Fibroblast of skin of abdomen (primary cell): ENCODE data around the gene ISLR.
A peak's percentile ranks its signal among the peaks of the same experiment; 100 is the strongest.

ENCODE experiments used
- DNase-seq: peaks from one replicate; pipeline ENCODE4 v3.0.0-alpha.2; 2013

The ISLR gene

DNA sequence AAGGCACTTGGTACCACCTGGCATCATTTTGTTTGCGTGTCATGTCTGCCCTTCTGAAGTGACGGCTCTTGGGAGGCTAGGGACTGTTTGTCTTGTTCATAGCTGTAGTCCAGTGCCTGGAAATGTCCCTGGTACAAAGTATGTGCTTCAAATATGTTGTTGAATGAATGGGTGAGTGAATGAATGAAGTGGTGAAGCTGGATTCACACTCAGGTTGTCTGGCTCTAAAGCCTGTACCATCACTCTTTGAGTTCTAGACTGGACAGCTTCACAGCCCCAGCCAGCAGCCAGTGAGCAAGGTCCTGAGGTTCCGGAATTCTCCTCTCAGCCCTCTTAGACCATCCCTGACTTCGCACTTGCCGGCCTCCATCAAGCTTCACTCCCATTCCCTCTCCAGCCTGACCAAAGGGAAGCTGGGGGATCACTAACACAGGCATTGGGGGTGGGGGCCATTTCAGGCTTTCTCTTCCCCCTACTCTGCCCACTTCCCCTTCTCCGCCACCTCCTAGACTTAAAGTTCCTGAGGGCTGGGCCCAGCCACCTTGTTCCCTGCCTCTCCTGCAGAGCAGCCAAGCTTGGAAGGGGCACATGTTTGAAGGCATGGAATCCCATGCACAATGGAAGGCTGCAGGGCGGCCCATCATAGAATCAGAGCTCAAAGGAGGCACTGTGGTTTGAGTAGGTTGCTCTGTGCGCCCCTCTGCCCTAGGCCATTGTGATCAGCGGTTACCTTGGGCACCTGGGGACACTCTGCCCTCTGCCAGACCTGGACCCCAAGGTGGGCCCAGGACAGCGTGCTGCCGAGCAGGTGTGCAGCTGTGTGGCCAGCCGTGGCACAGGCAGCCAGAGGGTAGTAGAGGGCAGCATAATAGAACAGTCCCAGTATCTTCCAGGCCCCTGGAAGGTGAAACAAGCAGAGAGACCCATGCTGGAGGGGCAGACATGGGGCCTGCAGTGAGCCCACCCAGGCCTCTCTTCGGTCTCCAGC is 21.4 kb downstream of the ISLR start:
- DNase-seq, result no peak

DNA sequence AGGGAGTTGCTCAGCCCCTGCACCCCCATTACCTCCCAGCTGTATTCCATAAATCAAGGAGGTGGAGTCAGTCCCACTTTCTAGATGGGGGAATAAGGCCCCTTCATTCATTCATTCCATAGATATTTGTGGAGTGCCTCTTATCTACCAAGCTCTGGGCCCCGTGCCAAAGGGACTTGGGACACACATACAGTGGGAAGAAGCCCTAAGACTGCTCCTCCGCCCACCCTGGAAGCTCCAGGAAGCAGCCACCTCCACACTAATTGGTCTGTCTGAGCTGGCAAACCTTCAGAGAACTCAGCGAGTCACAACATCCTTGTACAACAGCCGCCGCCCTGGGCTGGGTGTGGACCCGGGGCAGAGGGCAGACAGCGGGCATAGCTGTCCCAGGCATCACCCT is 22.7 kb downstream of the ISLR start:
- peak; percentile 98 for DNase-seq

DNA sequence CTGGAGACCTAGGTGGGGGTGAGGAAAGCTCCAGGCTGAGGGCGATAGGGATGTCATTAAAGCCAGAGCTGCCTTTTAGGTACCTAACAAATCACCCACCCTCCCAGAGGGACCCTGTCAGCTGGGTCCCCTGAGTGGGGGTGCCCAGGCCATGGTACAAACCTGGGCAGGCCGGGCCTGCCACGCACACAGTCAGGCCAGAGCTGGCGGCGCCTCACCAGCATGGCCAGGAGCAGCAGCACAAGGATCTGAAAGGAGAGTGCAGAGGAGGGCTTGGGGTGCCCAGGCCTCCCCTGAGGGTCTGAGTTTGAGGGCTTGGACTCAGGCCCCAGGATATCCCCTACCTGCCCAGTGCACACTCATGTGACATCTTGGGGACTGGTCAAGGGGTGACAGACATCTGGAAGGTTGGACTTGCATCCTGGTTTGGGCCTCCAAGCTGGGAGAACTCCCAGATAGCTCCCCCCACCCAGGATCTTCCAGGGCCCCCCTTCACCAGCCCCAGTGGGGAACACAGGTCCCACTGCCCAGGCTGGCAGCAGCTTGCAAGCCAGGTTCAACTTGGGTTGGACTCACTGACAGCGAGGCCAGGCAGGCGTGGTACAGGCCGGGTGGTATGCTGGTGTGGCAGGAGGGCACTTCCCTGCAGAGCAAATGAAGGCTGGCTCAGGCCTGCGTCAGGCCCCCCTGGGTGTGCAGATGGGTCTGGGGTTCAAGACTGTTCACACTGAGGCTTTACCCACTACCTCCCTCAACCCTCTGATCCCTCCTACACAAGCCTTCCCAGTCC is 23.9 kb downstream of the ISLR start:
- DNase-seq, result no peak

DNA sequence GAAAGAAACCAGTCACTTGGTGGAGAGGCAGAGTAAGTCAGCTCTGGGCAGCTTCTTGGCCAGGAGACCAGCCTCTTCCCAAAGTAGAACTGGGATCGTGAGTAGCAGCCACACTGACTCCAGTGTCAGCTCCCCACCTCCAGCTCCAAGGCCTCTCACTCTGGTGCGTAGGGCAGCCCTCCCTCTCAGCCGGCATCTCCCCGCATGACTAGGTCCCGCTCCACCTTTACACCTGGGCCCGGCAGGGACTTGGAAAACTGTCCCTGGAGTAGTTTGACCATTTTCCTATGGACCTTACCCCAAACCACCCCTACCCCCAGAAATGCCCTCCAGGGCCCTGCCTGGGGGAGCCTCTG is 25.8 kb downstream of the ISLR start:
- no peak for DNase-seq

- DNase-seq, result peak; percentile 67
These were observed 26.9 kb downstream of the ISLR start for GRCh38 chr15:74200412-74200815.

DNA sequence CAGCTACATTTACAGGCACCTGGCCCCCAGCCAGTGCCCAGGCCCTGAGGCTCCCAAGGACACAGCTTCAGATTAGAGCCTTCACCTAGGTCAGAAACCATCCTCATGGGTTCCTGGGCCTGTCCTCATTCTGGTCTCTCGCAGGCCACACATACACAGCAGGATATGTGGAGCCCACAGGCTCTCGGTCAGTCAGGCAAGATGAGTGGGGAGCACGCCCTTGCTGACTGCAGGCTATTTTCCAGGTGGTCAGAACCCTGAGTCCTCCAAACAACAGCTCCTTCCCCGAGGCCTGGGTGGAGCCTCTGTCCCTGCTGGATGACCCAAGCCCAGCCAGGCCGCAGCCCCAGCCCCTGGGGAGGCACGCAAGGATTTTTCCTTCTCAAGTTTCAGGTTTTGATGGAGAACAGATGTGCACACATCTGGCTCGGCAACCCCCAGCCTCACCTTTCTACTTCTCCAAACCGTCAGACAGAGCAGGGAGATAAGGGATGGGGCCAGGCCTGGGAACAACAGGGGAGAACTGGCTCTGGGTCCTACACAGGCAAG is 27.4 kb downstream of the ISLR start:
- peak; percentile 31 for DNase-seq

DNA sequence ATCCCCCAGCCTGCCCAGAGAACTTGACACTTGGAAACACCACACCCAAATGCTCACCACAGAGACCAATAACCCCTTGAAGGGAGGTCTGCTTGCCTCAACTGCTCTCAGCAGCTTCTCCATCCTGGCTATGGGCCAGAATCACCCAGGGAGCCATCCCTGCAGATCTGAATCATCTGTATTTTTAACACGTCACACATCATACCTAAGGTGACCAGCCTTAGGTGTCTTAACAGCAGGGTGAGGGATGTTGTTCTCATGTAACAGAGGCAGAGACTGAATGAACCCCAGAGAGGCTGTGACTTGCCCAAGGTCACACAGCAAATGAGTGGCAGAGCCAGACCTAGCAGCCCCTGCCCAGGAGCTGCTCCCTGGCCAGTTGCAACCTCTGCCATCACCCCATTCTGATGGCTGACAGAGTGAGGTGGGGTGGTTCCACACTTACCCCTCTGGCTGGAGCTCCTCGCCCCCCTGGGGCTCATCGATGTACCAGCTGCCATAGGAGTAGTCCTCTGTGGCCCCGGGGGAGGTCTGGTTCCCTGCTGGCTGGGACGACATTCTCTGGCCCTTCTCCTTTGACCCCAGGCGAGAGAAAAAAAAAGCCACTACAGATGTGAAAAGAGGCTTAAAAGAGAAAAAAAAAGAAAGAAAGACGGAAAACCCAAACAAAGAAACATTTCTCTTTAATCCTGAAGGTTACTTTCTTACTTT is 28.4 kb downstream of the ISLR start:
- DNase-seq, result peak; percentile 32

GRCh38 chr15:74202452-74203401 is 29.2 kb downstream of the ISLR start, which contains the start of gene STRA6:
Gene STRA6 (minus strand): TSS chr15:74202787. CDS start chr15:74202267, 520 bp downstream.
- peak; percentile 74 for DNase-seq

- DNase-seq, result peak; percentile 75
These were observed 30.5 kb downstream of the ISLR start for GRCh38 chr15:74203914-74204431.

GRCh38 chr15:74205582-74205947 is 32.1 kb downstream of the ISLR start:
- DNase-seq, result no peak

- DNase-seq, result peak; percentile 69
These were observed 33.3 kb downstream of the ISLR start for GRCh38 chr15:74206801-74207281.

DNA sequence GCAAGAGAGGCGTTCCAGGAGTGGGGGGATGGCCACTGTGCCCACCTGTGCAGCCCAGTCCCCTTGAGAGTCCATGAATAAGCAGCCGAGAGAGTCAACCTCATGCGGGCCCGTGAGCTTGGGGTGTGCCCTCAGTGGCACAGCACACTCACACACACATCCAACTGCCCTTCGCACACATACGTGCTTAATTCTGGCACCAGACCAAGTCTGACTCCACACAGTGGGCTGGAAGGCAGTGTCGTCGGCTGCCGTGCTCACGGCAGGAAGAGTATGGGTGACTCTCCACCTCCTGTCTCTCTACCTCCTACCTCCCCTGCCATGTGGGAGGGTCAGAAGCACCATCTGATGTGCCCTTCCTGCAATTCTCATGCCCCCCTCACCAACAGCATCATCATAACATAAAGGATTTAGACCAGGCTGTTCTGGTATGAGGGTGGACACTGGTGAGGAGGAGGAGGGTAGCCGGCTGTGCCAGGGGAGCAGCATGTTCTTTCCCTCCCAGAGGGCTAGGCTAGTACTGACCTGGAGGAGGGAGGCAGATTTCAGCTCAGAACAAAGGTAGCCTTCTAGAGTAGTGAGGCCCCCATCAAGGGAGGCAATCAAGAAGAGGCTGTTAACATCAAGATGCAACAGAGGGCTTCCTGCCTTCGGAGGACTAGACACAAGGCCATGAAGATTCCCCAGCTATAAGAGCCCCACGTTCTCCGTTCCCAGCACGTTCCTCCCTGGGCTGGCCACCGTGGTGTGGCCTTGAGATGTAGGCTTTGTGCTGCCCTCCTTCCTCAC is 34.3 kb downstream of the ISLR start:
- DNase-seq, result no peak

DNA sequence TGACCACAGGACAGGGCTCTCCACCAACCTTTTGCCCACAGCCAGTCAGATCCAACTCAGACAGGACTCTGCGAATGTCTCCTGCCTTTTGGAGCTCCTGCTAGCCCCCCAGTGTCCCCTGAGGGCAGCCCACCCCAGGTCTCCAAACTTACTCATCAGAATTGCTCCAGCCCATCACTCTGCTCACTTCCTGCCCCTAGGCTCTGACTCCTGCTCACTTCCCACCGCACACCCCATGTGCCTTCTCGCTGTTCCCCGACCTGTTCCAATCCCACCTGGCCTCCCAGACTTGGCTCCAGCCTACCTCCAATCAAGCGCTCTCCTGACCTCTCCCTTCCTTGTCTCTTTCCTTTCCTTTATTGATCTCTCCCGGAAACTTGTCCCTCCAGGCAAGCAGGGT is 35.0 kb downstream of the ISLR start:
- no peak for DNase-seq

- DNase-seq, result peak; percentile 86
These were observed 35.5 kb downstream of the ISLR start for GRCh38 chr15:74208901-74209559.

DNA sequence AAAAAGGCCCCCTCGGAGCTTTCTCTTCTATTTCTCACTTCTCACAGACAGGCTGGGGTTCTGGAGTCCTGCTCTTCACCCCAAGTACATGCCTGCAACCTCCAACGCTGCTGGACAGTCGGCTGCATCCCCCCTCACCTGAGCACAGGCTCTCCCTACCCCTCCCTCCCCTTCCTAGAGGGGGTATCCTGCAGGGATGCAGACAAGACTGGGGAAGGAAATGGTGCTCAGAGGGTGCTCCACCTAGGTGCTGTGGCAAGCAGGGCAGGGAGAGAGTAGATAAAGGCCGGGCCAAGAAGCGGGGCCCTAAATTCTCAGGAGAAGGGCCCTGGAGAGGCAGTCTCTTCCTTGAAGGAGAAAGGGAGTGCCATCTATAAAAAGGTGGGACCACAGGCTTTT is 36.0 kb downstream of the ISLR start:
- DNase-seq, result no peak

DNA sequence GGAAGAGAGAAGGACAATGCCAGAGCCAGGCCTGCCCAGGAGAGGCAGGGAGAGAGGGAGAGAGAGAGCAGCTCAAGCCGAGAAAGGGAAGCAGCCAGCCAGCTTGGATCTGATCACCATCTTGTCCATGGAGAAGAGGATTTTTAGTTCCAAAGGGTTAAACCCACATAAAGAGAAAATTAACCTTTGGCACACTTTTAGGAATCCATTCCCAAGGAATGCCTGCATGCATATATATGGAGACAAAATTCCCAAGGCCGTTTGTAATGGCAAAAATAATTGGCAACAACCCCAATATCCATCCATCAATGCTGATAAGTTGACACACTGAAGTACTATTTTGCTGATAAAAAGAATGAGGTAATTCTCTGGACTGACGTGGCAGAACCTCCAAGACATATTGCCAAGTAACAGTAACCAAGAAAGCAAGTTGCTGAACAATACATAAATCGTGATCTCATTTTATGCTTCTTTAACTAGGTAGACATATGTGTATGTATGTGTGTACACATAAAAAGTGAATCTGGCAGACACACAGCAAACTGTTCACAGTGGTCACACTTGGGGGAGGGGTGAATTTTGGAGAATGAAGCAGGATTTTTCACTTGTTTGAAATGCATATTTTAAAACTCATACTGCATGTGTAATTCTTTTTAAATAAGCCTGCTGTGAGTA is 36.6 kb downstream of the ISLR start:
- peak; percentile 91 for DNase-seq

- DNase-seq, result no peak
These were observed 37.2 kb downstream of the ISLR start for GRCh38 chr15:74210729-74211128.

DNA sequence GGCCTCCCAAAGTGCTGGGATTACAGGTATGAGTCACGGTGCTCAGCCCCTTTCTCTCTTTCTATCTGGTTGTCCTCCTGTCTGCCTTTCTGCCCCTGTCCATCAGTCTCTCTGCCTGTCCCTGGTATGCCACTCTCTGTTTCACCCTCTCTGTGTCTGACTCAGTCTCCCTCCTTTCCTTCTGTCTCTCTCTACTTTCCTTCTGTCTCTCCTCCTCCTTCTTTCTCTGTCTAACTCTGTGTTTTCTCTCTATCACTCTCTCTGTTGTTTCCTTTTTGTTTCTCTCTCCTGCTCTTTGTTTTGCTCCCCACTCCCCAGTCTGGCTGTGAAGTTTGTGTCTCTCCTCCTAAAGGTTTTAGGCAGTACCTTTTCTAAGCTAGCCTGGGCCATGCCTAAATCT is 38.1 kb downstream of the ISLR start:
- no peak for DNase-seq

GRCh38 chr15:74212494-74212893 is 39.0 kb downstream of the ISLR start:
- no peak for DNase-seq
